ENCODE measurements around the gene SEC23B.

Gene SEC23B

GRCh38 chr20:18553746-18554145, 46.0 kb downstream of the SEC23B start:
- no peaks in the 10 kb centered on the region for H3K4me1 ChIP-seq (ENCODE audit: control insufficient read depth, low read depth, low read length)
- no peaks in the 10 kb centered on the region for H3K27me3 ChIP-seq (ENCODE audit: control insufficient read depth, insufficient read depth, low read length)
- H3K9me3 ChIP-seq (ENCODE audit: control insufficient read depth, low read depth, low read length): no peaks in the 10 kb centered on the region
- peaks cover 55% of the 10 kb centered on the region for H3K36me3 ChIP-seq (ENCODE audit: control insufficient read depth, low read depth, low read length)
- no peak overlapping the region for H3K9ac ChIP-seq (ENCODE audit: low read length)
- H3K27ac ChIP-seq (ENCODE audit: low read length): no peak overlapping the region
- no peak overlapping the region for H3K4me3 ChIP-seq (ENCODE audit: low read length)

GRCh38 chr20:18566892-18567738, 59.4 kb downstream of the SEC23B start, which contains the start of gene SMIM26:
TSS of gene SMIM26 (plus strand) at chr20:18567432. CDS start at chr20:18567479, 47 bp downstream.
- Histone ChIP-seq H3K27me3 (ENCODE audit: control insufficient read depth, insufficient read depth, low read length) (no peaks in the 10 kb centered on the region), H3K36me3 (ENCODE audit: control insufficient read depth, low read depth, low read length) (peaks cover 16% of the 10 kb centered on the region), H3K9me3 (ENCODE audit: control insufficient read depth, low read depth, low read length) (no peaks in the 10 kb centered on the region), H3K4me3 (ENCODE audit: low read length) (peak within 1 kb of the TSS; percentile 98), H3K27ac (ENCODE audit: low read length) (peak within 1 kb of the TSS; percentile 38), H3K4me1 (ENCODE audit: control insufficient read depth, low read depth, low read length) (no peaks in the 10 kb centered on the region), H3K9ac (ENCODE audit: low read length) (peak within 1 kb of the TSS; percentile 91)

- H3K27me3 ChIP-seq (ENCODE audit: control insufficient read depth, insufficient read depth, low read length): no peaks in the 10 kb centered on the region
- peaks cover 14% of the 10 kb centered on the region for H3K36me3 ChIP-seq (ENCODE audit: control insufficient read depth, low read depth, low read length)
- no peaks in the 10 kb centered on the region for H3K9me3 ChIP-seq (ENCODE audit: control insufficient read depth, low read depth, low read length)
- H3K27ac ChIP-seq (ENCODE audit: low read length): peak overlapping the region; percentile 38
- no peaks in the 10 kb centered on the region for H3K4me1 ChIP-seq (ENCODE audit: control insufficient read depth, low read depth, low read length)
- peak overlapping the region; percentile 98 for H3K4me3 ChIP-seq (ENCODE audit: low read length)
- H3K9ac ChIP-seq (ENCODE audit: low read length): peak overlapping the region; percentile 91
Observed at GRCh38 chr20:18567739-18568091, 60.0 kb downstream of the SEC23B start.

GRCh38 chr20:18571009-18571408, 63.3 kb downstream of the SEC23B start:
- Histone ChIP-seq H3K4me3 (ENCODE audit: low read length) (no peak overlapping the region), H3K27ac (ENCODE audit: low read length) (no peak overlapping the region), H3K4me1 (ENCODE audit: control insufficient read depth, low read depth, low read length) (no peaks in the 10 kb centered on the region), H3K36me3 (ENCODE audit: control insufficient read depth, low read depth, low read length) (peaks cover 14% of the 10 kb centered on the region), H3K9ac (ENCODE audit: low read length) (no peak overlapping the region), H3K27me3 (ENCODE audit: control insufficient read depth, insufficient read depth, low read length) (no peaks in the 10 kb centered on the region), H3K9me3 (ENCODE audit: control insufficient read depth, low read depth, low read length) (no peaks in the 10 kb centered on the region)

GRCh38 chr20:18571578-18571977, 63.8 kb downstream of the SEC23B start:
- no peaks in the 10 kb centered on the region for H3K27me3 ChIP-seq (ENCODE audit: control insufficient read depth, insufficient read depth, low read length)
- H3K27ac ChIP-seq (ENCODE audit: low read length): no peak overlapping the region
- no peaks in the 10 kb centered on the region for H3K4me1 ChIP-seq (ENCODE audit: control insufficient read depth, low read depth, low read length)
- H3K36me3 ChIP-seq (ENCODE audit: control insufficient read depth, low read depth, low read length): peaks cover 14% of the 10 kb centered on the region
- H3K9me3 ChIP-seq (ENCODE audit: control insufficient read depth, low read depth, low read length): no peaks in the 10 kb centered on the region
- no peak overlapping the region for H3K9ac ChIP-seq (ENCODE audit: low read length)
- no peak overlapping the region for H3K4me3 ChIP-seq (ENCODE audit: low read length)

- Histone ChIP-seq H3K36me3 (ENCODE audit: control insufficient read depth, low read depth, low read length) (no peaks in the 10 kb centered on the region), H3K9ac (ENCODE audit: low read length) (no peak overlapping the region), H3K4me1 (ENCODE audit: control insufficient read depth, low read depth, low read length) (no peaks in the 10 kb centered on the region), H3K27ac (ENCODE audit: low read length) (no peak overlapping the region), H3K4me3 (ENCODE audit: low read length) (no peak overlapping the region), H3K27me3 (ENCODE audit: control insufficient read depth, insufficient read depth, low read length) (no peaks in the 10 kb centered on the region), H3K9me3 (ENCODE audit: control insufficient read depth, low read depth, low read length) (no peaks in the 10 kb centered on the region)
Observed at GRCh38 chr20:18577942-18578341, 70.2 kb downstream of the SEC23B start.

- H3K9me3 ChIP-seq (ENCODE audit: control insufficient read depth, low read depth, low read length): no peaks in the 10 kb centered on the region
- no peak overlapping the region for H3K27ac ChIP-seq (ENCODE audit: low read length)
- no peak overlapping the region for H3K4me3 ChIP-seq (ENCODE audit: low read length)
- H3K27me3 ChIP-seq (ENCODE audit: control insufficient read depth, insufficient read depth, low read length): no peaks in the 10 kb centered on the region
- no peaks in the 10 kb centered on the region for H3K36me3 ChIP-seq (ENCODE audit: control insufficient read depth, low read depth, low read length)
- no peaks in the 10 kb centered on the region for H3K4me1 ChIP-seq (ENCODE audit: control insufficient read depth, low read depth, low read length)
- no peak overlapping the region for H3K9ac ChIP-seq (ENCODE audit: low read length)
Observed at GRCh38 chr20:18578581-18578980, 70.8 kb downstream of the SEC23B start.

GRCh38 chr20:18580012-18580411, 72.3 kb downstream of the SEC23B start:
- Histone ChIP-seq H3K27me3 (ENCODE audit: control insufficient read depth, insufficient read depth, low read length) (no peaks in the 10 kb centered on the region), H3K36me3 (ENCODE audit: control insufficient read depth, low read depth, low read length) (no peaks in the 10 kb centered on the region)

GRCh38 chr20:18585134-18585533, 77.4 kb downstream of the SEC23B start:
- Histone ChIP-seq H3K4me3 (ENCODE audit: low read length) (no peak overlapping the region), H3K36me3 (ENCODE audit: control insufficient read depth, low read depth, low read length) (no peaks in the 10 kb centered on the region), H3K9ac (ENCODE audit: low read length) (no peak overlapping the region), H3K9me3 (ENCODE audit: control insufficient read depth, low read depth, low read length) (no peaks in the 10 kb centered on the region), H3K4me1 (ENCODE audit: control insufficient read depth, low read depth, low read length) (peaks cover 13% of the 10 kb centered on the region), H3K27me3 (ENCODE audit: control insufficient read depth, insufficient read depth, low read length) (no peaks in the 10 kb centered on the region), H3K27ac (ENCODE audit: low read length) (no peak overlapping the region)

More at GRCh38 chr20:18580012-18580411, 72.3 kb downstream of the SEC23B start:
- Histone ChIP-seq H3K4me1 (ENCODE audit: control insufficient read depth, low read depth, low read length) (no peaks in the 10 kb centered on the region), H3K9me3 (ENCODE audit: control insufficient read depth, low read depth, low read length) (no peaks in the 10 kb centered on the region), H3K4me3 (ENCODE audit: low read length) (no peak overlapping the region), H3K9ac (ENCODE audit: low read length) (no peak overlapping the region), H3K27ac (ENCODE audit: low read length) (no peak overlapping the region)

GRCh38 chr20:18587665-18588573, 80.2 kb downstream of the SEC23B start, which contains the start of gene DTD1:
TSS of gene DTD1 (plus strand) at chr20:18588054. CDS start at chr20:18588073, 19 bp downstream.
- Histone ChIP-seq H3K4me3 (ENCODE audit: low read length) (peak within 1 kb of the TSS; percentile 71), H3K9ac (ENCODE audit: low read length) (peak within 1 kb of the TSS; percentile 52), H3K27ac (ENCODE audit: low read length) (no peak within 1 kb of the TSS), H3K36me3 (ENCODE audit: control insufficient read depth, low read depth, low read length) (no peaks in the 10 kb centered on the region), H3K4me1 (ENCODE audit: control insufficient read depth, low read depth, low read length) (peaks cover 28% of the 10 kb centered on the region), H3K27me3 (ENCODE audit: control insufficient read depth, insufficient read depth, low read length) (no peaks in the 10 kb centered on the region), H3K9me3 (ENCODE audit: control insufficient read depth, low read depth, low read length) (no peaks in the 10 kb centered on the region)

GRCh38 chr20:18588574-18588933, 80.8 kb downstream of the SEC23B start:
- no peaks in the 10 kb centered on the region for H3K9me3 ChIP-seq (ENCODE audit: control insufficient read depth, low read depth, low read length)
- peak overlapping the region; percentile 52 for H3K9ac ChIP-seq (ENCODE audit: low read length)
- no peaks in the 10 kb centered on the region for H3K36me3 ChIP-seq (ENCODE audit: control insufficient read depth, low read depth, low read length)
- peaks cover 28% of the 10 kb centered on the region for H3K4me1 ChIP-seq (ENCODE audit: control insufficient read depth, low read depth, low read length)
- H3K27me3 ChIP-seq (ENCODE audit: control insufficient read depth, insufficient read depth, low read length): no peaks in the 10 kb centered on the region
- H3K27ac ChIP-seq (ENCODE audit: low read length): no peak overlapping the region
- peak overlapping the region; percentile 71 for H3K4me3 ChIP-seq (ENCODE audit: low read length)

Measured in iPS-18a (cell line).